ENCODE data around the gene POU2F3.

Gene POU2F3

DNA sequence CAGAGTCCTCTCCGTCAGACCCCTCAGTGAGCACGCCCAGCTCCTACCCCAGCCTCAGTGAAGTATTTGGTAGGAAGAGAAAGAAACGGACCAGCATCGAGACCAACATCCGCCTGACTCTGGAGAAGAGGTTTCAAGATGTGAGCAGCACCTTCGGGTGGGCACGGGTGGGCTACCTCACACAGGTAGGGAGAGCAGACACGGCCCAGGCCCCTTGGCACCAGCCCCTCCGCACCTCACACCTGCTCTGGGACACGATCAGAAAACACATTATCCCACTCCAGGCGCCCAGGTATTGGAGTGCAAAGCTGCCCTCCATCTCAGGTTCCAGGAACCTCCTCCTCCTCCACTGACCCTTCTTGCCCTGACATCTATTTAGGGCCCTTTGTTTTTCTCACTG, 67.5 kb downstream of the POU2F3 start:
- in situ Hi-C loops (cut with MboI; ENCODE audit: low sequenced_read_pairs): loop anchor here (10.0 kb wide), 2 partner anchors 73 to 133 kb away; no protein-coding TSS in a partner anchor

DNA sequence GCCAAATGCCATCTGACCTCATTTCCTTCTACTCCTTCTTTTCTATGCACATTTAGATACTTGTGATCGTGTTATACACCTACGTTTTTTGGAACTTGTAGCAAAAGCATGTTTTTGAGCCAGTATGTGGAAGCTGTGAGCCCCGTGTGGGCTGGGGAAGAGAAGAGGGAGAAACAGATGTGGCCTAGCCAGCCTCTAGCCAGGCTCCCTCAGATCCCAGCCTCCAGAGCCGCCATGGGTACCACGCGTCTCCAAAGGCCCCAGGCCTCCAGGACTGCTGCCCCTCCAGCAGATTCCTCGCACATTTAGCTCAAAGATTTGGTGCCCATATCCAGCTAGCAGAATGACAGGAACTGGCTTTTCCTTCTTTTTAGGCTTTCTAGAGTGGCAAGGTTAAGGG, 68.1 kb downstream of the POU2F3 start:
- in situ Hi-C loops (cut with MboI; ENCODE audit: low sequenced_read_pairs): loop anchor here (10.0 kb wide), 2 partner anchors 73 to 133 kb away; no protein-coding TSS in a partner anchor

DNA sequence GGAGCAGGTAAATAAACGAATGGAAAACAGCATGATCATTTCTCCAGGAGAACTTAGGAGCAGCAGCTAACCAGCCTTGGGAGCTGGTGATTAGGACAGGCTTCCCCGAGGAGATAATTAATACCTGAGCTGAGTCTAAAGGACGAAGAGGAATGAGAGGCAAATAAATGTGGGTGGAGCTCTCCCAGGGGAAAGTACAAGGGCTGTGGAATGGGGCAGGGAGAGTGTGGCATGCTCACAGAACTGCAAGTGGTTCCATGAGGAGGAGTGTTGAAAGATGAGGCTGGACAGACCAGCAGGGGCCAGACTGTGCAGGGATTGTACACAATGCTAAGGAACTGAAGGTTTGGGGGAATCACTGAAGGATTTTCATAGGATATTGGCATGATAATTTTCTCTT, 70.9 kb downstream of the POU2F3 start:
- in situ Hi-C loops (cut with MboI; ENCODE audit: low sequenced_read_pairs): no loop called here

DNA sequence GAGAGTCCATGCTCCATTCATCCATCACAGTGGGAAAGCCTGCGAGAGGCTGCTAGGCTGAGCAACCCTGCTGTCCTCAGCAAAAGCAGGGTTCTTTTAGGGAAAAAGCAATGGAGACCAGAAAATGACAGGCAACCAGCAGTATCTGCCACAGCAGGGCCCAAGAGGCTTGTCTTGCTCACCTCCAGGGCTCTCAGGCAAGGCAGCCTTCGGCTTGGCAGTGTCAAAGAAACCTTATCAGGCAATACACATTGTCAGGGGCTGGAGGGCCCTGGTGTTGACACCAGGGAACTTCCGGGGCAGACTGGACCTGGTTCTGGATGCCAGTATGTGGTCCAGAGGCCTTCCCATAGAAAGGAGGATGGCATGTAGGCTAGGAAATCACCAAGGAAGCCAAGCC, 74.9 kb downstream of the POU2F3 start:
- in situ Hi-C loops (cut with MboI; ENCODE audit: low sequenced_read_pairs): no loop called here

- in situ Hi-C loops (cut with MboI; ENCODE audit: low sequenced_read_pairs): no loop called here
Observed at GRCh38 chr11:120316880-120317688, 77.1 kb downstream of the POU2F3 start.

DNA sequence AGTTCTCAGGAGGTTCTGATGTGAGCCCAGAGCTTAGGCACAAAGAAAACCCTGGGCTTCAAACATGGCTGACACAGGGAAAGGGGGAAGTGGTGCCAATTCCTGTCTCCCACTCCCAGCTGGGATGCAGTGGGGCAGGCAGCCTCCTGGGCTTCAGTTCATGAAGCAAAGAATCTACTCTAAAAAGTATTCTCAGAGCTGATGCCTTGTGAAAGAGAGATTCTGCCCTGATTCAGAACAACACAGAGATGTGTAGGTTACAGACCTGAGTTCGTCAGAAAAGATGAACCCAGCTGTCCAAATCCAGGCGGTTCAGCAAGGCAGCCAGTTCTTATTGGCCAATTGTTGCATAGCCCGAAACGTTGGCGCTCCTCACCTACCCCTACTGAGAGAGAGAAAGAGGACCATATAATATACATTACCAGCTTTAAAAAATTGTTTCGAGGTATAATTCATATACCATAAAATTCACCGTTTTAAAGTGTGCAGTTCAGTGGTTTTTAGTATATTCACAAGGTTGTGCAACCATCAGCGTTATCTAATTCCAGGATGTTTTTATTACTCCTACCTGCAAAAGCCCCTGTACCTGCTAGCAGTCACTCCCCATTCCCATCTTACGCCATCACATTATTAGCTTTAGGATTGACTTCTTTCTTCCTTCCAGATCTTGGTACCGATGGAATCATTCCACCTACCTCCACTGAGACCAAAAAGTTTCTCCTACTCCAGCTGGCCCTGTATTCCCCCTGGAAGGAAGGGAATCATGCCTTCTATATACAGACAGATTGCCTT, 77.9 kb downstream of the POU2F3 start:
- in situ Hi-C loops (cut with MboI; ENCODE audit: low sequenced_read_pairs): no loop called here

GRCh38 chr11:120318906-120319305, 79.0 kb downstream of the POU2F3 start:
- in situ Hi-C loops (cut with MboI; ENCODE audit: low sequenced_read_pairs): no loop called here

DNA sequence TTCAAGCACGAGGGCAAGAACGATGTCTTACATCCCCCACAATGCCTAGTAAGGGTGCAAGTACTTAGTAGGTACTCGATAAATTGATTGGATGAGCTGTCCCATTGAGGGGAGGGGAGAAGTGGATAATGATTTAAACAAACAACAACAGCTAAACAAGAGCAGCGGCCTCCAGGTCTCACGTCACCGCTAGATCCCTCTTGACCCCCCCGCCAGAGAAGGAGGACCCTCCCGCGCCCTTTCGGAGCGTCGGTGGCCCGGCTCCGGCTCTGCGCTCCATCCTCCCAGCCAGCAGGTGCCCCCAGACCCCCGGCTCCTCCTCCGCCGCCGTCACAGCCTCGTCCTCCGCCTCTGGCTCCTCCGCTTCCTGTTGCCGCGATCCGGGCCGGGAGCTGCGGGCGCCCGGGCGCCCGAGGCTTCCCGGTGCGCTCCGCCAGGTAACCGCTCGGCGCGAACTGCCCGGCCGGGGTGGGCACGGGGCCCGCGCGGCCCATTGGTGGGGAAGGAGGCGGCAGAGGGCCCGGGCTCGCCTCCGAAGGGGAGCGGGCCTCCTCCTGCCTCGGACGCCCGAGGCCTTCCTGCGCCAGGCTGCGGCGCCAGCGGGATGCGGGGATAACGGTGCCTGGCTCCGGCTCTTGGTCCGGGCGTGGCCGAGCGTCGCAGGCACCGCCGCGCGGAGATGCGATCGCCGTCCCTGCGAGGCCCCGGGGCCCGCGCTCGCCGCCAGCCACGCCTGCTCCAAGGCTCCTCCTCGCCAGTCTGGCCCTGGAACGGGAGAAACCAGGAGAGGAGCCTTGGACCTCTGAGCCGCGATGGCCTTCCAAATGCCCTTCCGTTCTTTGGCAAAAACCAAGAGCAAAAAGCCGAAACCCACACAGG, 85.2 kb downstream of the POU2F3 start, which contains the start of gene TLCD5:
TSS of gene TLCD5 (plus strand) at position 368 of the 879 bp plus-strand sequence. CDS start 2,143 bp downstream, outside the sequence.
- in situ Hi-C loops (cut with MboI; ENCODE audit: low sequenced_read_pairs): no loop called here

DNA sequence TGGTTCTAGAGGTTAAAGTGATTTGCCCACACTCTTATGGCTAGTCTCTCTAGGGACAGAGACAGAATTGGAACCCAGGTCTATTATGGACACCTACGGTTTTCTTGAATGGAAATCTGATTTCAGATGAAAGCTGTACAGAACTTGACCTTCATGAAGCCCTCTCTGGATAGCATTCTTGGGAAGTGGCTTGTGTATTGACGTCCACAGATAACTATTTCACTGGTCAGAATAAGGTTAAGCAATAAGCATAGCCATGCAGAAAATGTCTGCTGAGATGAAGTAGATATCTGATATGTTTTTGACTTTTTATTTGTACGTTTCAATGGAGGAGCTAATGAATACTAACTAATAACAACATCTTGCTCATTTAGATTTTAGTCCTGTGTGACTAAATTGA, 86.3 kb downstream of the POU2F3 start:
- in situ Hi-C loops (cut with MboI; ENCODE audit: low sequenced_read_pairs): no loop called here

- in situ Hi-C loops (cut with MboI; ENCODE audit: low sequenced_read_pairs): no loop called here
Observed at GRCh38 chr11:120326845-120327281, 86.9 kb downstream of the POU2F3 start.

- in situ Hi-C loops (cut with MboI; ENCODE audit: low sequenced_read_pairs): no loop called here
Observed at GRCh38 chr11:120327311-120327710, 87.4 kb downstream of the POU2F3 start.

GRCh38 chr11:120329556-120329955, 89.6 kb downstream of the POU2F3 start:
- in situ Hi-C loops (cut with MboI; ENCODE audit: low sequenced_read_pairs): no loop called here

GRCh38 chr11:120330045-120330444, 90.1 kb downstream of the POU2F3 start:
- in situ Hi-C loops (cut with MboI; ENCODE audit: low sequenced_read_pairs): no loop called here

- in situ Hi-C loops (cut with MboI; ENCODE audit: low sequenced_read_pairs): no loop called here
Observed at GRCh38 chr11:120331301-120331996, 91.5 kb downstream of the POU2F3 start.

GRCh38 chr11:120332822-120333716, 93.1 kb downstream of the POU2F3 start:
- in situ Hi-C loops (cut with MboI; ENCODE audit: low sequenced_read_pairs): no loop called here

DNA sequence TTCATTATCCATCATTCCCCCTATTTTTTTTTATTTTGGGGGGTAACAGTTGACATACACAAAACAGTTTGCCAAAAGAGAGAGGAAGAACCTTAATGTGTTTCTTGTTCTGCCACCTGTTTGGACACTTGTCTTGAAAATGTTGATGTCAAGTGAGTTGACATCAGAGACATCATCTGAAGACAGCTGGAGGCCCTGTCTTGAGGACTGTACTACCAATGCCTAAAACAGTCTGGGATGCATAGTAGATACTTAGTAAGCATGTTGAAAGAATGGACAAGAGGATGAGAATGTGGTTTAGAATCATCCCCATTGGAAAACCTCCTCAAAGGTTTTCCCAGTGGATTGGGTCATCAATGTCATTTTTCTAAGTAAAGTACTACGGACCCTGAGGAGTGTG, 93.9 kb downstream of the POU2F3 start:
- in situ Hi-C loops (cut with MboI; ENCODE audit: low sequenced_read_pairs): no loop called here

DNA sequence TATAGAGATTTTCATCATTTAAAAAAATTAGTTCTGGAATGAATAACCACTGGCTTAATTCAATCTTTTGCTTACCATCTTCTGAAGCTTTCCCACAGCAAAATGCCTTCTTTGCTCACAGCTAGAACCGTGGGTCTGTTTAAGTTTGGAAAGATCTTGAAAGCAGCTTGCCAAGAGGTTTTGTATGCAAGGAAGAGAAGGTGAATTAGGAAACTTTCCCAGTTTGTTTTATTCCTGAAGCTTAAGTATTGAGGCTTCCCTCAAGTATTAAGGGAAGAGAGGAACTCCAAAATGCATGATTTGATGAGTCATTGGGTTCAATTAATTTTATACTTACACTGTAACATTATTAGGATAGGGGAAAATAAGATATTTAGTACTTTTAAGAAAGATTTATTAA, 94.4 kb downstream of the POU2F3 start:
- in situ Hi-C loops (cut with MboI; ENCODE audit: low sequenced_read_pairs): no loop called here

DNA sequence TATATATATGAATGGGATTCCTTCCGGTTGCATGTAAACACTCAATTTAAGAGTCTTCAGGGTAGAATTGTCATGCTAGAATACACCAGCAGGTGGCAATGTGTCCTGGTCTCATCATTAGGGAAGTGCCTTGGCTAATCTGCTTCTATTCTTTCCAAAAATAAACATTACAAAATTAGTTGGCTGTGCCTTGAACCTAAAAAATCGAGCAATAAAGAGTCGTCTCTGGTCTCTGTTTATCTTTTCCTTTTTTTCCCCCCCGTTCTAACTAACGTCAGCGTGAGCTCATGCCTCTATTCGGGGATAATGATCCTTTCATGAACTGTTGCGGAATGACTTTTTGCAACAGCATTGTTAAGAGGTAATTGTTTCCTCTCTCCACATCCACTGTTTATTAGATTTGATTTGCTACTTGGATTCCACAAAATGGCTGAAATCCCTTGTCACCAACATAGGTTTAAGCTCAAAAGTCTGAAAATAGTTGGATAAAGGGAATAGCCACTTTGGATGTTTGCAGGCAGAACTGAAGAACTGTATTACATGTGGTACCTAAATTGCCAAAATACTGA, 95.0 kb downstream of the POU2F3 start:
- in situ Hi-C loops (cut with MboI; ENCODE audit: low sequenced_read_pairs): no loop called here

DNA sequence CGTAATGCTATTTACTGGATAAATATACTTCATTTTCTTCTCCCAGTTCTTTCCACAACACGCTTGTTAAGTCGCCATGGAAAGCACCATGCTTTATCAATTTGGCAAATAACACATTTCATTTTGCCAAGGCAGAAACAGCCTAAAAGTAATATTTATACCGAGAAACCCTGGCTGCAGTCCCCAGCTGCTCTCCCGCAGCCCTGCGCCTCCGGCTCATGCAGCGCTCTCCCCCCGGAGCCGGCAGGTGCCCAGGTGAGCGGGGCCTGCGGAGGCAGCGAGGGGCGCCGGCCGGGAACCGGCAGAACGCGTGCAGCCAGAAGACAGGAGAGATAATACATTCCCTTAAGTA, 95.6 kb downstream of the POU2F3 start:
- in situ Hi-C loops (cut with MboI; ENCODE audit: low sequenced_read_pairs): no loop called here

All from HL-60/S4 treated with phorbol 12-myristate 13-acetate at 8.2 ng/mL for 4 days and 3 days (cell line).